Memory B cell (primary cell): ENCODE results near the gene SYS1.

Source experiments
- ATAC-seq: fragments of 150-1000 bp; cut with Tn5 transposase; 2 replicates; pipeline ENCODE4 v1.10.0; 2021; ENCODE audit warnings: low read depth, mild to moderate bottlenecking, moderate library complexity
- DNase-seq, 2 donors: peaks; one replicate each; pipeline ENCODE4 v3.0.0; 2022; ENCODE audit warnings: low spot score in 2 of 2
- H3K27ac Mint-ChIP-seq: one replicate; pipeline ENCODE4 v1.8.0; 2022; ENCODE audit warnings: mild to moderate bottlenecking, moderate library complexity, mixed read lengths
- H3K27me3 Mint-ChIP-seq: one replicate; pipeline ENCODE4 v1.8.0; 2022; ENCODE audit warnings: mixed read lengths
- H3K36me3 Mint-ChIP-seq: one replicate; pipeline ENCODE4 v1.8.0; 2022; ENCODE audit warnings: mild to moderate bottlenecking, mixed read lengths
- H3K4me1 Mint-ChIP-seq: one replicate; pipeline ENCODE4 v1.8.0; 2022; ENCODE audit warnings: mixed read lengths
- H3K4me3 Mint-ChIP-seq: one replicate; pipeline ENCODE4 v1.8.0; 2022; ENCODE audit warnings: mild to moderate bottlenecking, moderate library complexity, mixed read lengths
- H3K9me3 Mint-ChIP-seq: one replicate; pipeline ENCODE4 v1.8.0; 2022; ENCODE audit warnings: mixed read lengths

SYS1 gene

DNA sequence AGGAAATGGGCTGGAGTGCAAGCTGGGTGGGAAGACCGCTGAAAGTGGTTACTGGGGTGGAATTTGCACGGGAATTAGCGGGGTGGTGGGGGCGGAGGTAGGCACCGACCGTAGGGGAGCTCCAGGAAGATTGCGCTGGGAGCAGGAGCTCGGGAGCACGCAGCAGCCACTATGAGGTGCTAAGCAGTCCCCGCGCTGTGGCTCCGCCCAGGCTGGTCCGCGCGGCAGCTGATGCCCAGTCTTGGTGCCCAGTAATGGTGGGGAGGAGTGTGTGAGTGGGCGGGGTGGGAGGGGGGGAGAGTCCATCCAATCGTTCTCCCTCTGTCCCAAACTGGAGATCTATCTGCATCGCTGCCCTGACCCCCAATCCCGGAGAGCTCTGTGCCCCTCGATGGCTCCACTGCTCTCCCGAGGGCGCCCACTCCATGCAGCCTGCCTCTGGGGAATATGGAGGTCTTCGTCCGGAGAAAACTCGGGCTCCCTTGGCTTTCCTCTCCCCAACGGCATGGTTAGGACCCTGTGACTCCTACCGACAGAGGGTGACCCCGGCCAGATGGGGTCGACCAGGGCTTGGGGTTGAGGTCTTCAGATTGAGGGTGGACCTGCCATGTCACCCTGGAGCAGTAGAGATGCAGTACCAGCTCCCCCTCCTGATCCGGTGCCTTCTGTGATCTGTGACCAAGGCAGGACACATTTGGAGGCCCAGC, 9.8 kb downstream of the SYS1 start:
- DNase-seq (no peak), ATAC-seq (no peak)
- Mint-ChIP-seq H3K9me3 (no peaks in the 10 kb centered on the region), H3K4me1 (peaks cover 28% of the 10 kb centered on the region), H3K27ac (no peak overlapping the region), H3K4me3 (peak overlapping the region; percentile 75), H3K36me3 (peaks cover 4% of the 10 kb centered on the region), H3K27me3 (peaks cover 2% of the 10 kb centered on the region)

DNA sequence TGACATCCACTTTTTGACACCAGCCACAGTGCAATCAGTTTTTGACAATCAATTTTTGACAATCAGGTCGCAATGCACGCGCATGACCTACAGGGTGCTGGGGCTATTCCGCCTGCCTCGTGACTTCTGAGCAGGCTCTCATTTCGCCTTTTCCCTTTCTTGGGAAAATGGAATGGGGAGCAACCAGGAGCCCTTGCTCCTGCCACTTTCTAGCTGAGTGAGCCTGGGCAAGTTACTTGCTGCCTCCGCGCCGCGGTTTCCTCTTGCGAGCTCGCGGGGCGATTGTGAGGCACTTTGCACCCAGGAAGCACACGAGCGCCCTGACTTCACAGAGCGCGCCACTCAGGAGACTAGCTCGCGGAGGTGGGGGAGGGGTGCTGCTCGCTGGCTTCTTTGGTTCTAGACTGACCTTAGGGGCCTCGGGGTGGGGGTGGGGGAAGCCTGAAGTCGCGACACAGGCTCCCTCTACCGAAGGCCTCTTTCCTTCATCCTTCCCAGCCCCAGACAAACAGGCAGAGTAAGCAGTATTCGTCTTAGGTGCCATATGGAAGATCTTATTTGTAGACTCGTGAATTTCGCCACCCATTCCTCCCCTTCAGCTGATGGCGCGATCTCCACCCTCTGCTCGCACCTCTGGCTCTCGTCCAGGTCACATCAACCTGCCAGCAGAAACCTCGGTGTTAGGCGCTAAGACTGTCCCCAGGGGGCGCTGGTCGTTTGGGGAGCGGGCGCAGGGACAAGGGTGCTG, 10.6 kb downstream of the SYS1 start:
- Mint-ChIP-seq H3K27ac (peak overlapping the region; percentile 18), H3K9me3 (no peaks in the 10 kb centered on the region), H3K36me3 (peaks cover 4% of the 10 kb centered on the region), H3K4me1 (peaks cover 21% of the 10 kb centered on the region), H3K27me3 (peaks cover 2% of the 10 kb centered on the region), H3K4me3 (peak overlapping the region; percentile 75)
- peak; percentile 92 for ATAC-seq
- peak; percentile 84 to 88 for DNase-seq

DNA sequence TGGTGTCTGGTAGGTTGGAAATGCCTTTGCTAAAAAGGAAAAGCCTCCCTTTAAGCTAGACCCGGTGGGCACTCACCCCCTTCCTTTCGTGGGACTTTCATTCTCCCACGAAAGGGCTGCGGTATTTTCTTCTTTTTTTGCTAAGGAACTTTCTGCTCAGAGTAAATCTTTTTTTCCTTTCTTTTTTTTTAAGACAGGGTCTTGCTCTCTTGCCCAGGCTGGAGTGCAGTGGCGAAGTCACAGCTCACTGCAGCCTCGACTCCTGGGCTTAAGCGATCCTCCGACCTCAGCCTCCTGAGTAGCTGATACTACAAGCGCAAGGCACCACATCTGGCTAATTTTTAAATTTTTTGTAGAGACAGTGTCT, 11.1 kb downstream of the SYS1 start:
- Mint-ChIP-seq H3K27ac (peak overlapping the region; percentile 18), H3K36me3 (peaks cover 4% of the 10 kb centered on the region), H3K4me3 (peak overlapping the region; percentile 75), H3K27me3 (peaks cover 2% of the 10 kb centered on the region), H3K9me3 (no peaks in the 10 kb centered on the region), H3K4me1 (peaks cover 17% of the 10 kb centered on the region)
- ATAC-seq (no peak), DNase-seq (no peak)

DNA sequence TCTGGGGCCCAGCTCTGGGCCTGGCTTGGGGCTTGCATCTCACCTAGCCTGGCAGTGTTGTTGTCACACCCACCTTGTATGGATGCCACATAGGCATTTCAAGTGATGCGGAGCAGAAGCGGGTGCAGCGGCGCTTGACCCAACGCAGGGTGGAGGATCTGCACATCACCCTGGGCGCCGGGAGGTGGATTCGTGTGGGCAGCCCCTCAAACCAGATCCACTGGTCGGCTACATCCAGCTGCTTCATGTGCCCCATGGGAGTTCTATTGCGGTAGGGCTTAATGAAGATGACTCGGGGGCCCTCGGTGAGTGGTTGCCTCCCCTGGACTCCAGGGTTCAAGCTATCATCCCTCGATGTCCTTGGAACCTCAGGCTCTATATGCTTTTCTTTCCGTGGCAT, 12.0 kb downstream of the SYS1 start:
- H3K27me3 Mint-ChIP-seq: peaks cover 2% of the 10 kb centered on the region
- no peak for ATAC-seq
- no peak overlapping the region for H3K4me3 Mint-ChIP-seq
- no peak for DNase-seq
- peaks cover 17% of the 10 kb centered on the region for H3K4me1 Mint-ChIP-seq
- H3K9me3 Mint-ChIP-seq: no peaks in the 10 kb centered on the region
- no peak overlapping the region for H3K27ac Mint-ChIP-seq
- peaks cover 7% of the 10 kb centered on the region for H3K36me3 Mint-ChIP-seq

DNA sequence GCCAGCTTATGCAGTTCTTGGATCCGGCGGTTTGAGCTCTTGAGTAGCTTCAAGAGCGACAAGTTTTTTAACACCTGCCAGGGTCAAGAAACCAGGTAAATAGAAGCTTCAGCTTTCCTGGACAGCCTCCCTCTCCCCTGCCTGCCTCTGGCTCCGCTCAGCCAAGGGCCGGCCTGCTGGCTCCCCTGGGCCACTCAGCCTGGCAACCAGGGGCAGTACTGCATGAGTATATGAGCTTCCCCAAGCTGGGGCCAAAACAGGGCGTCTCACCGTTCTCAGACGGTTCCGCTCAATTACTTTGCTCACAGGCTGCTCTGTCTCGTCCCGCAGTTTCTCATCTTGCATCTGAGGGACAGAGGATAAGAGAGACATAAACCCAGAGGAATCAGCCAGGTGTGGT, 14.3 kb downstream of the SYS1 start:
- H3K27me3 Mint-ChIP-seq: peaks cover 2% of the 10 kb centered on the region
- ATAC-seq (no peak), DNase-seq (no peak)
- H3K36me3 Mint-ChIP-seq: peaks cover 8% of the 10 kb centered on the region
- H3K9me3 Mint-ChIP-seq: no peaks in the 10 kb centered on the region
- peaks cover 5% of the 10 kb centered on the region for H3K4me1 Mint-ChIP-seq
- H3K4me3 Mint-ChIP-seq: no peak overlapping the region
- no peak overlapping the region for H3K27ac Mint-ChIP-seq

DNA sequence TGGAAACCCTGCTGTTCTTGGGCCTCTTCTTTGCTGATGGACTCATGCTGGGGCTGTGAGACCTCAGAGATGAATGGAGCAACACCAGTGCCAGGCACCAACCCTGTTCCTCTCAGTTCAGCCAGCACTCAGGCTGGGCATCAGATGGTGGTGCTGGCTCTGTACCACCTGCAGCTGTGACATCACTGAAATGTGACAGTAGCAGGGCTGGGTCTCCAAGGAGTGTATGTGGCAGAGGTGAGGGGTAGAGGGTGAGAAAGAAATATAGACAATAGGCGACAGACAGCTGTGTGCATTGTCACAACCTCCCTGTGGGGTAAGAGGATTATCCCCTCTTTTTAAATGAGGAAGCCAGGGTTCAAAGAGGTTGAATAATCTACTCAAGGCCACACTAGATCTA, 15.2 kb downstream of the SYS1 start, which contains the start of gene TP53TG5:
TP53TG5 (minus strand) TSS at position 135 of the 400 bp plus-strand sequence; CDS start at position 46, 89 bp downstream.
- Mint-ChIP-seq H3K27ac (no peak within 1 kb of the TSS), H3K4me1 (peaks cover 3% of the 10 kb centered on the region), H3K36me3 (peaks cover 8% of the 10 kb centered on the region), H3K4me3 (no peak within 1 kb of the TSS), H3K9me3 (no peaks in the 10 kb centered on the region), H3K27me3 (no peaks in the 10 kb centered on the region)
- no peak for DNase-seq
- ATAC-seq: no peak

DNA sequence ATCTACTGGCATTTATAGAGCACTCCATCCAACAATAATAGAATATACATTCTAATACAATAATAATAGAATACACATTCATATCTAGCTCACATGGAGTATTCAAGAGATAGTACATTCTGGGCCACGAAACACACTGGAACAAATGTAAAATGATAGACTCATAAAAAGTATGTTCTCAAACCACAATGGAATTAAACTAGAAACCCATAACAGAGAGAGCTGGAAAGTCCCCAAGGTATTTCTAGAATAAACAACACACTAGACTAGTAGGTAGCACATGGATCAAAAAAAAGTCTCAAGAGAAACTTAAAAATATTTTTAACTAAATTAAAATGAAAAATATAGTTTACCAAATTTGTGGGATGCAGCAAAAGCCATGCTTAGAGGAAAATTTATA, 24.3 kb downstream of the SYS1 start:
- Mint-ChIP-seq H3K36me3 (peaks cover 11% of the 10 kb centered on the region), H3K27ac (no peak overlapping the region), H3K4me3 (no peak overlapping the region), H3K9me3 (peaks cover 4% of the 10 kb centered on the region), H3K4me1 (no peaks in the 10 kb centered on the region), H3K27me3 (no peaks in the 10 kb centered on the region)
- ATAC-seq (no peak), DNase-seq (no peak)

DNA sequence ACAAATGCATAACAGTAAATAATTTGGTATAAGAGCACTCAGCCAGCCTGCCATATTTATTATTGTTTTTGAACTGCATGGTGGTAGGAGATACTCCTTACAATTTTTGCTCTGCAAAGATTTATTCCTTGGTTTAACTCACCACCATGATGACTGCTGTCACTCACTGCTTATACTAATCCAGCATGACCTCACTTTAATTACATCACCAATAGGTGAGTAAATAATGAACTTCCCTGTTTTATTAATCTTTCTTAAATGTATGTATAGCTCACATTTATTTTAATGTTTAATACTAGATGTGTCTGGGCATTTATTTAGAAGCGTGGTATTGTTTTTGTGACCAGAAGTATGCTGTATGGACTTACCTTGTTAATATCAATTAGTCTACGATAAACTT, 28.0 kb downstream of the SYS1 start:
- H3K36me3 Mint-ChIP-seq: peaks cover 15% of the 10 kb centered on the region
- no peak for DNase-seq
- ATAC-seq: no peak
- no peaks in the 10 kb centered on the region for H3K27me3 Mint-ChIP-seq
- H3K4me3 Mint-ChIP-seq: no peak overlapping the region
- no peaks in the 10 kb centered on the region for H3K4me1 Mint-ChIP-seq
- H3K27ac Mint-ChIP-seq: no peak overlapping the region
- peaks cover 4% of the 10 kb centered on the region for H3K9me3 Mint-ChIP-seq

DNA sequence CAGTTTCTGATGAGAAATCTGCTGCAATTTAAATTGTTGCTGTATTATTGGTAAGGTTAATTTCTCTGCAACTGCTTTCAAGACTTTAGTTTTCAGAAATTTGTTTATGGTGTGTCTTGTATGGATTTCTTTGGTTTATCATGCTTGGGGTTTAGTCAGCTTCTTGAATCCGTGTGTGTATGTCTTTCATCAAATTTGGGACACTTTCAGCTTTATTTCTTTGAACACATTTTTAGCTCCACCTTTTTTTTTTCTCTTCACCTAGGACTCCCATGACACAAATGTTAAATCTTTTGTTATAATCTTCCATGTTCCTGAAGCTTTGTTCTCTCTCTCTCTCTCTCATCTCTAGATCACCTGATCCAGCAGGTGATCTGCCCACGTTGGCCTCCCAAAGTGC, 28.6 kb downstream of the SYS1 start:
- H3K4me1 Mint-ChIP-seq: no peaks in the 10 kb centered on the region
- peaks cover 16% of the 10 kb centered on the region for H3K36me3 Mint-ChIP-seq
- no peak overlapping the region for H3K27ac Mint-ChIP-seq
- H3K27me3 Mint-ChIP-seq: no peaks in the 10 kb centered on the region
- no peak overlapping the region for H3K4me3 Mint-ChIP-seq
- DNase-seq (no peak), ATAC-seq (no peak)
- H3K9me3 Mint-ChIP-seq: peaks cover 4% of the 10 kb centered on the region

DNA sequence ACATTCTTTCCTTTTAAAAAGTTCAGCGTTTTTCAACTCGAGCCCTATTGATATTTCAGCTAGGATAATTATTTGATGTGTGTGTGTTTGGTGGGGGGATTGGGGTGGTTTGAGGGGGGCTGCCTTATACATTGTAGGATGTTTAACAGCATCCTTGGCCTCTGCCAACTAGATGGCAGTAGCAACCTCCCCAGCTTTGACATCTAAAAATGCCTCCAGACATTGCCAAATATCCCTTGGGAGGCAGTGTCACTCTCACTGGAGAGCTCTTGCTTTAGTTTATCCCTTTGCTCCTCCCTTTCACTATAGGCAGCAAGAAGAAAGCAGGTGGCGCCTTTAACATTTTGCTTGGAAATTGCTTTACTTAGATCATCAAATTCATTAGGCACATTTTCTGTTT, 29.8 kb downstream of the SYS1 start:
- Mint-ChIP-seq H3K27ac (no peak overlapping the region), H3K27me3 (no peaks in the 10 kb centered on the region), H3K4me1 (no peaks in the 10 kb centered on the region), H3K36me3 (peaks cover 9% of the 10 kb centered on the region), H3K4me3 (no peak overlapping the region), H3K9me3 (no peaks in the 10 kb centered on the region)
- no peak for DNase-seq
- no peak for ATAC-seq

DNA sequence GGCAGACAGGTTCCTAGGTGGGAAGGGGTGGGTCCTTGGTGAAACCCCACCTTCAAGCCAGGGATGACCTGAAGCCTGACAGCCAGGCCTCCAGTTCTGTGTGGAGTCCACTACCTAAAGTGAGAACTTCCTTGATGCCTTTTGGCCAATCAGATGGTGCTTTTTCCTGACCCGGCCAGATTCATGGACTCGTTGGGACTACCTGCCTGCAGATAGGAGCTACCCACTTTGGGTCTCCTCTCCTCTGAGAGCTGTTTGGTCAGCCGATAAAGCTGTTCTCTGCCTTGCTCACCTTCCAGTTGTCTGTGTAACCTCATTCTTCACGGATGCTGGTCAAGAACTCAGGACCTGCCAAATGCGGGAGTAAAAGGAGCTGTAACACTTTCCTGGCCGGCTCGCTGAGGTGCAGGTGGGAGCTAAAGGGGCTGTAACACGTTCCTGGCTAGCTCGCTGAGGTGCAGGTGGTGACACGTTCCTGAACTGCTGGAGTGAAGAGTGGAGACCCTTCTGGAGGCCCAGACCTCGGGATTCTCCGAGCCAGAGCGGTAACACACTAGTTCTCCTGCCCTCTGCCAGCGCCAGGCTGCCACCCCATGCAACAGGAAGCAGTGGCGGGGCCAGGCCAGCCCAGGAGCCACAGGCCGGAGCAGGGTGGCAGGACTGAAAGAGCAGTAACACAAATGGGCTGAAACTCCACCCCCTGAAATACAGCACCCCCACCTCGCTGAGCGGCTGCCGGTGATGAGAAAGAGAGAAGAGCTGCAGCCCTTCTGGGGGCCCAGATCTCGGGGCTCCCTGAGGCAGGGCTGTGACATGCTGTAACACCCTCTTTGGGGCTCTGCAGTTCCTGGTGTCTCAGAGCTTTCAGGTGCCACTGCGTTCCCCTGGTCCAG, 31.5 kb downstream of the SYS1 start:
- no peak overlapping the region for H3K27ac Mint-ChIP-seq

DNA sequence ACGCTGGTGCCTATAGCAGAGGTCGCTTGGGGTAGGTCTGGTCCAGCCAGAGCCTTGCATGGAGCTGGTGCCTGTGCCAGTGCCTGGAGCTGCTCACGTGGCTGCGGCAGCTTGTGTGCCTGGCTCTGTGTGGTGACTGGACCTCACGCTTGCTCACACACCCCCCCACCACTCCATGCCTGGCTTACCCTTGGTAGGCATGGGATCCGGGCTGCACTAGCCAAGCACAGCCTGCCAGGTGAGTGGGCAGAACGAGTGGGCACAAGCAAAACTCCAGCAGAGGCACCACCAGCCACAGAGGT, 32.1 kb downstream of the SYS1 start:
- Mint-ChIP-seq H3K4me1 (no peaks in the 10 kb centered on the region), H3K27ac (no peak overlapping the region), H3K36me3 (peaks cover 17% of the 10 kb centered on the region), H3K27me3 (no peaks in the 10 kb centered on the region), H3K4me3 (no peak overlapping the region), H3K9me3 (peaks cover 10% of the 10 kb centered on the region)
- DNase-seq: no peak
- no peak for ATAC-seq

More for the DNA sequence above, 31.5 kb downstream of the SYS1 start:
- Mint-ChIP-seq H3K9me3 (peaks cover 6% of the 10 kb centered on the region), H3K27me3 (no peaks in the 10 kb centered on the region), H3K4me3 (no peak overlapping the region), H3K36me3 (peaks cover 11% of the 10 kb centered on the region), H3K4me1 (no peaks in the 10 kb centered on the region)
- no peak for DNase-seq
- ATAC-seq: no peak

DNA sequence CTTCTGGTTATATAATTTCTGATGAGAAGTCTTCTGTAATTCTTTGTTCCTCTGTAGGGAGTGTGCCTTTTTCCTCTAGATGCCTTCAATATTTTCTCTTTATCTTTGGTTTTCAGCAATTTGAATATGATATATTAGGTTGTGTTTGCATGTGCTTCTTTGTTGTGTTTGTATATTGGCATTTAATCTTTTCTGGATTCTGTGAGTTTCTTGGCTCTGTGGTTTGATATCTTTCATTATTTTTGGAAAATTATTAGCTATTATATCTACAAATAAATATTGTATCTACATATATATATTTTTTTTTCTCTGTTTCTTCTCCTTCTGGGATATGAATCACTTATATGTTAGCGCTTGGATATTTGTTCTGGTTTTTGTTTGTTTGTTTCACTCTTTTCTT, 36.1 kb downstream of the SYS1 start:
- Mint-ChIP-seq H3K27ac (no peak overlapping the region), H3K4me3 (no peak overlapping the region), H3K9me3 (peaks cover 14% of the 10 kb centered on the region), H3K27me3 (no peaks in the 10 kb centered on the region), H3K36me3 (peaks cover 27% of the 10 kb centered on the region), H3K4me1 (no peaks in the 10 kb centered on the region)
- no peak for ATAC-seq
- DNase-seq: no peak

DNA sequence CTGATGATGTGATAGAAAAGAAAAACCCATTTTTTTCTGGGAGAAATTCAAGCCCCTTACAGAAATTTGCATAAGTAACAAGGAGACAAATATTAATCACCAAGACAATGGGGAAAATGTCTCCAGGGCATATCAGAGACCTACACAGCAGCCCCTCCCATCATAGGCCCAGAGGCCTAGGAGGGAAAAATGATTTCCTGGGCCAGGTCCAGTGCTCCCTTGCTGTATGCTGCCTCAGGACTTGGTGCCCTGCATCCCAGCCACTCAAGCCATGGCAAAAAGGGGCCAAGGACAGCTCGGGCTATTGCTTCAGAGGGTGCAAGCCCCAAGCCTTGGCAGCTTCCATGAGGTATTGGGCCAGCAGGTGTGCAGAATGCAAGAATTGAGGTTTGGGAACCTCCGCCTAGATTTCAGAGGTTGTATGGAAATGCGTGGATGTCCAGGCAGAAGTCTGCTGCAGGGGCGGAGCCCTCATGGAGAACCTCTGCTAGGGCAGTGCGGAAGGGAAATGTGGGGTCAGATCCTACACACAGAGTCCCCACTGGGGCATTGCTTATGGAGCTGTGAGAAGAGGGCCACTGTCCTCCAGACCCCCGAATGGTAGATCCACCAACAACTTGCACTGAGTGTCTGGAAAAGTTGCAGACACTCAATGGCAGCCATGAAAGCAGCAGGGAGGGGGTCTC, 37.5 kb downstream of the SYS1 start:
- Mint-ChIP-seq H3K4me3 (no peak overlapping the region), H3K36me3 (peaks cover 26% of the 10 kb centered on the region)

More for the DNA sequence above, 37.5 kb downstream of the SYS1 start:
- H3K4me1 Mint-ChIP-seq: peaks cover 5% of the 10 kb centered on the region
- peaks cover 2% of the 10 kb centered on the region for H3K27me3 Mint-ChIP-seq
- no peak for ATAC-seq
- H3K27ac Mint-ChIP-seq: no peak overlapping the region
- DNase-seq: no peak
- peaks cover 14% of the 10 kb centered on the region for H3K9me3 Mint-ChIP-seq
